ENCODE data around the gene TNFAIP3. TPM values are rescaled to one million over a fixed set of nuclear protein-coding genes. Genes with fewer than 3 reads are reported as not detected.
"Not testable (repeated sequence)": the region's sequence is repeated elsewhere in the genome, so short reads cannot be mapped to it uniquely, and the experiment has no call there.

Gene TNFAIP3
- total RNA-seq, 4 donors from 2014 or later: 13.4 to 29.9 (median 26.2) TPM

DNA sequence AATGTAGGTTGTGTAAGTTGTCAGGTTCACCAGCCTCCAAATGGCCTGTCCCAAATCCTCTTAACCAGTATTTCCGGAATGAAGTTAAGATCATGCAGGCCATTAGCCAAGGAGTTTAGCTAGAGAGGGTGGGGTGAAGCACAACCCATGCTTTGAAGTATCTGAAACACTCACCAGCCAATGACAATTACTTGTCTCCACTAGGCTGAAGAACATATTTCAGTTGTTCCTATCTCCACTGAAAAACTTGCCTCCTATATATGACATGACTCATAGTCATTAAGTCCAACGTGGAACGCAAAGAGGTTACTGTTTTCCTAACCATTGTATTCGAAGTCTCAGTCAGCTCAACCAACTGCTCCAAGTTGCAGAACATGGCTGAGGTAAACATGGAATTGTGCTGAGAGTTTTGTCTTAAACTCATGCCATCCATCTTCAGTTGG lies 37.4 kb upstream of the TNFAIP3 start:
- 53 to 66% methylated on average over 4 of the region's 4 CpGs for WGBS, 2 donors
- no peak for DNase-seq (ENCODE audit: low spot score in 2 of 2)
- TF ChIP-seq POLR2A (IDR thresholded peaks at IDR 0.05) (no peak), CTCF (IDR thresholded peaks at IDR 0.05) (no peak)
- intact Hi-C loops (cut with DNase I; ENCODE audit: low total_unique reads): no loop called here
- no peak overlapping the region for H3K4me3 ChIP-seq (ENCODE audit: low read depth, poor library complexity, severe bottlenecking)

- intact Hi-C loops (cut with DNase I; ENCODE audit: low total_unique reads): no loop called here
- DNase-seq (ENCODE audit: low spot score in 2 of 2): no peak
- no peak for TF ChIP-seq POLR2A (IDR thresholded peaks at IDR 0.05)
- TF ChIP-seq CTCF (IDR thresholded peaks at IDR 0.05): no peak
- no peak overlapping the region for H3K4me3 ChIP-seq (ENCODE audit: low read depth, poor library complexity, severe bottlenecking)
These were observed 36.5 kb upstream of the TNFAIP3 start for GRCh38 chr6:137830511-137830911.

GRCh38 chr6:137832110-137832509 lies 34.9 kb upstream of the TNFAIP3 start:
- H3K4me3 ChIP-seq (ENCODE audit: low read depth, poor library complexity, severe bottlenecking): no peak overlapping the region
- DNase-seq (ENCODE audit: low spot score in 2 of 2): no peak
- TF ChIP-seq CTCF (IDR thresholded peaks at IDR 0.05) (no peak), POLR2A (IDR thresholded peaks at IDR 0.05) (no peak)
- 78% methylated on average over 3 of the region's 3 CpGs for WGBS, 2 donors
- intact Hi-C loops (cut with DNase I; ENCODE audit: low total_unique reads): no loop called here

- no peak overlapping the region for H3K4me3 ChIP-seq (ENCODE audit: low read depth, poor library complexity, severe bottlenecking)
- DNase-seq (ENCODE audit: low spot score in 2 of 2): no peak
- intact Hi-C loops (cut with DNase I; ENCODE audit: low total_unique reads): no loop called here
- WGBS, 2 donors: 88 to 96% methylated on average over 3 of the region's 3 CpGs
- TF ChIP-seq POLR2A (IDR thresholded peaks at IDR 0.05): no peak
These were observed 32.6 kb upstream of the TNFAIP3 start for GRCh38 chr6:137834508-137834907.

DNA sequence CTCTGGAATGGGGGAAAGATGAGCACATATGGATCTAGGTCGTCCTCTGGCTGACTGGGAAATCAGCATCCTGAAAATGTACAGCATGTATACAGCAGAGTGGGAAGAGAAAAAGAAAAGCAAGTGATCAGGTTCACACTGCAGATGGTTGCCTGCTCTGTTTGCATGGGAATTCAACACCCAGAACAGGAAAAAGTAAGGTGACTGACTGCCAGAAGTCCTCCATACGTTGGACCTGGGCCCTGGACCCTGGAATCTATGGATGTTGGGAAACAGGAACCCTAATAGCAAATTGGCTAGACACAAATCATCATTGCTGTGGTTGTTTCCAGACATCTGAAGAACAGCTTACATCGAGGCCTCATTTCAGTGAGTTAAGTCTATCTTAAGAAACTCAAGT lies 30.3 kb upstream of the TNFAIP3 start:
- intact Hi-C loops (cut with DNase I; ENCODE audit: low total_unique reads): no loop called here
- WGBS, 2 donors: 54 to 59% methylated on average over 3 of the region's 3 CpGs
- H3K4me3 ChIP-seq (ENCODE audit: low read depth, poor library complexity, severe bottlenecking): no peak overlapping the region
- no peak for TF ChIP-seq CTCF (IDR thresholded peaks at IDR 0.05)
- TF ChIP-seq POLR2A (IDR thresholded peaks at IDR 0.05): no peak
- no peak for DNase-seq (ENCODE audit: low spot score in 2 of 2)

DNA sequence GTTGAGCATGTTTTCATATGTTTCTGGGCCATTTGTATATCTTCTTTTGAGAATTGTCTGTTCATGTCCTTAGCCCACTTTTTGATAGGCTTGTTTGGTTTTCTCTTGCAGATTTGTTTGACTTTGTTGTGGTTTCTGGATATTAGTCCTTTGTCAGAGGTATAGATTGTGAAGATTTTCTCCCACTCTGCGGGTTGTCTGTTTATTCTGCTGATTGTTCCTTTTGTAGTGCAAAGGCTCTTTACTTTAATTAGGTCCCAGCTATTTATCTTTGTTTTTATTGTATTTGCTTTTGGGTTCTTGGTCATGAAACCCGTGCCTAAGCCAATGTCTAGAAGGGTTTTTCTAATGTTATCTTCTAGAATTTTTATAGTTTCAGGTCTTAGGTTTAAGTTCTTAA lies 29.0 kb upstream of the TNFAIP3 start:
- intact Hi-C loops (cut with DNase I; ENCODE audit: low total_unique reads); H3K4me3 ChIP-seq (ENCODE audit: low read depth, poor library complexity, severe bottlenecking); DNase-seq (ENCODE audit: low spot score in 2 of 2): not testable (repeated sequence)
- 90 to 91% methylated on average over 2 of the region's 2 CpGs for WGBS, 2 donors

- WGBS, 2 donors: 91 to 93% methylated on average over 5 of the region's 5 CpGs
- intact Hi-C loops (cut with DNase I; ENCODE audit: low total_unique reads); DNase-seq (ENCODE audit: low spot score in 2 of 2); H3K4me3 ChIP-seq (ENCODE audit: low read depth, poor library complexity, severe bottlenecking): not testable (repeated sequence)
These were observed 28.5 kb upstream of the TNFAIP3 start for GRCh38 chr6:137838597-137838996.

Measured in lower leg skin (tissue), 4 donors.